GM21619 (cell line): ENCODE results near the gene PPP1CC.
"Not testable (repeated sequence)": the region's sequence is repeated elsewhere in the genome, so short reads cannot be mapped to it uniquely, and the experiment has no call there.

ENCODE experiments used
- ATAC-seq: cut with Tn5 transposase; IDR thresholded peaks from one replicate; pipeline ENCODE4 v1.9.1; 2021; ENCODE audit not compliant: unreplicated experiment

The PPP1CC gene

GRCh38 chr12:110726708-110727369 is 15.9 kb downstream of the PPP1CC start:
- ATAC-seq, result no peak

- no peak for ATAC-seq
These were observed 16.7 kb downstream of the PPP1CC start for GRCh38 chr12:110726028-110726427.

GRCh38 chr12:110725267-110725666 is 17.4 kb downstream of the PPP1CC start:
- no peak for ATAC-seq

GRCh38 chr12:110722892-110723291 is 19.8 kb downstream of the PPP1CC start:
- ATAC-seq, result not testable (repeated sequence)

- ATAC-seq, result no peak
These were observed 21.1 kb downstream of the PPP1CC start for GRCh38 chr12:110721570-110721969.

GRCh38 chr12:110720516-110720915 is 22.2 kb downstream of the PPP1CC start:
- no peak for ATAC-seq

GRCh38 chr12:110718222-110718908 is 24.3 kb downstream of the PPP1CC start:
- no peak for ATAC-seq

GRCh38 chr12:110717037-110717436 is 25.7 kb downstream of the PPP1CC start:
- ATAC-seq, result no peak

GRCh38 chr12:110708917-110709316 is 33.8 kb downstream of the PPP1CC start:
- no peak for ATAC-seq

- no peak for ATAC-seq
These were observed 37.4 kb downstream of the PPP1CC start for GRCh38 chr12:110705309-110705708.

GRCh38 chr12:110704750-110705149 is 37.9 kb downstream of the PPP1CC start:
- ATAC-seq, result no peak

GRCh38 chr12:110704231-110704630 is 38.5 kb downstream of the PPP1CC start:
- no peak for ATAC-seq

- ATAC-seq, result no peak
These were observed 40.6 kb downstream of the PPP1CC start for GRCh38 chr12:110702081-110702480.

GRCh38 chr12:110699591-110700445 is 42.9 kb downstream of the PPP1CC start:
- no peak for ATAC-seq

GRCh38 chr12:110698171-110698902 is 44.4 kb downstream of the PPP1CC start:
- ATAC-seq, result peak; percentile 76

GRCh38 chr12:110697236-110697635 is 45.5 kb downstream of the PPP1CC start:
- ATAC-seq, result no peak

- no peak for ATAC-seq
These were observed 46.4 kb downstream of the PPP1CC start for GRCh38 chr12:110696283-110696682.

GRCh38 chr12:110694330-110694901 is 48.3 kb downstream of the PPP1CC start:
- no peak for ATAC-seq

GRCh38 chr12:110693731-110694130 is 49.0 kb downstream of the PPP1CC start:
- ATAC-seq, result no peak

- ATAC-seq, result no peak
These were observed 52.6 kb downstream of the PPP1CC start for GRCh38 chr12:110690127-110690430.
